CD4-positive, alpha-beta T cell treated with Interleukin-4 for 4 hours (primary cell): ENCODE data around the gene LSMEM2.
"Not testable (repeated sequence)": the region's sequence is repeated elsewhere in the genome, so short reads cannot be mapped to it uniquely, and the experiment has no call there.

Experiments
- DNase-seq: peaks from one replicate; pipeline ENCODE4 v3.0.0-alpha.2; 2020

The LSMEM2 gene

GRCh38 chr3:50300681-50301254 is 21.9 kb downstream of the LSMEM2 start:
- DNase-seq, result no peak

GRCh38 chr3:50302095-50303012 is 23.5 kb downstream of the LSMEM2 start:
- no peak for DNase-seq

- DNase-seq, result no peak
These were observed 24.3 kb downstream of the LSMEM2 start, which contains the start of gene HYAL1 for GRCh38 chr3:50303013-50303815. Gene HYAL1, minus strand, starts transcription at chr3:50303574. Its CDS starts 618 bp downstream, at chr3:50302956.

- no peak for DNase-seq
These were observed 25.7 kb downstream of the LSMEM2 start for GRCh38 chr3:50304601-50305000.

GRCh38 chr3:50312041-50312440 is 33.2 kb downstream of the LSMEM2 start:
- DNase-seq, result not testable (repeated sequence)

GRCh38 chr3:50314342-50314741 is 35.5 kb downstream of the LSMEM2 start:
- no peak for DNase-seq

- no peak for DNase-seq
These were observed 35.9 kb downstream of the LSMEM2 start for GRCh38 chr3:50314816-50315215.

- DNase-seq, result peak; percentile 86
These were observed 37.9 kb downstream of the LSMEM2 start for GRCh38 chr3:50316657-50317242.

GRCh38 chr3:50317300-50317699 is 38.4 kb downstream of the LSMEM2 start:
- DNase-seq, result no peak

GRCh38 chr3:50318163-50318562 is 39.3 kb downstream of the LSMEM2 start:
- no peak for DNase-seq

GRCh38 chr3:50318615-50319014 is 39.7 kb downstream of the LSMEM2 start:
- DNase-seq, result no peak

- no peak for DNase-seq
These were observed 40.5 kb downstream of the LSMEM2 start for GRCh38 chr3:50319181-50319893.

- no peak for DNase-seq
These were observed 41.2 kb downstream of the LSMEM2 start for GRCh38 chr3:50319894-50320625.

GRCh38 chr3:50320853-50321335 is 42.0 kb downstream of the LSMEM2 start:
- peak; percentile 48 for DNase-seq

GRCh38 chr3:50321336-50322114 is 42.6 kb downstream of the LSMEM2 start:
- peak; percentile 76 for DNase-seq

- DNase-seq, result no peak
These were observed 43.2 kb downstream of the LSMEM2 start for GRCh38 chr3:50322115-50322385.

GRCh38 chr3:50322386-50323091 is 43.7 kb downstream of the LSMEM2 start, which contains the start of gene HYAL2:
Gene HYAL2, minus strand, starts transcription at chr3:50322745. Its CDS starts 2,256 bp downstream, at chr3:50320489.
- DNase-seq, result no peak

- DNase-seq, result no peak
These were observed 44.3 kb downstream of the LSMEM2 start for GRCh38 chr3:50323092-50323600.

- no peak for DNase-seq
These were observed 44.8 kb downstream of the LSMEM2 start for GRCh38 chr3:50323614-50324199.
